Endothelial cell of umbilical vein (primary cell): ENCODE measurements around the gene UBXN11. TPM values are rescaled to one million over a fixed set of nuclear protein-coding genes. Genes with fewer than 3 reads are reported as not detected.

ENCODE experiments used
- BruUV-seq: library from RNA; stranded (reverse); fragments of 400-500 nt; replicated peaks from 2 replicates; lab custom pipeline; 2021; lab: Mats Ljungman, UMichigan
- CTCF ChIA-PET: fragments of 300-600, 350-600 bp; sonication (Branson Sonifier 250); formaldehyde crosslinking; loops from one replicate; lab custom pipeline; 2021; ENCODE audit warnings: antibody characterized with exemption, inconsistent platforms; lab: Charles Lee
- POLR2A ChIA-PET: fragments of 300-600, 350-600 bp; sonication (Branson Sonifier 250); formaldehyde crosslinking; loops from one replicate; lab custom pipeline; 2021; ENCODE audit warnings: antibody characterized with exemption, inconsistent platforms; lab: Charles Lee
- DNase-seq: peaks from one replicate; pipeline ENCODE4 v3.0.0-alpha.2; 2011; ENCODE audit warnings: low read depth, low spot score
- FAIRE-seq: peaks from 2 replicates; lab custom pipeline; 2011; peaks lifted over from hg19 to GRCh38; lab: Jason Lieb, UNC
- H2AFZ ChIP-seq: 2 replicates; pipeline ENCODE4 v1.6.0; 2012; ENCODE audit warnings: low read depth, low read length, control low read depth, inconsistent platforms
- H3K27ac ChIP-seq: 2 replicates; pipeline ENCODE4 v1.5.1; 2011; ENCODE audit warnings: low read depth, mild to moderate bottlenecking, control low read depth, low read length, moderate library complexity; ENCODE audit not compliant: insufficient read depth
- H3K27me3 ChIP-seq, 2 experiments: 2 replicates each; pipeline versions ENCODE4 v1.6.0 to v1.6.1; 2011; ENCODE audit warnings: low read length in 2 of 2, mixed read lengths in 1 of 2; ENCODE audit not compliant: control insufficient read depth in 2 of 2, insufficient read depth in 2 of 2
- H3K36me3 ChIP-seq, 2 experiments: 2 replicates in 1 of 2; 3 replicates in 1 of 2; pipeline ENCODE4 v1.5.1; 2011; ENCODE audit warnings: low read length in 2 of 2, mild to moderate bottlenecking in 1 of 2, moderate library complexity in 1 of 2; ENCODE audit not compliant: control insufficient read depth in 2 of 2, insufficient read depth in 2 of 2; ENCODE audit errors: extremely low read depth in 1 of 2
- H3K4me1 ChIP-seq: 3 replicates; pipeline ENCODE4 v1.5.1; 2011; ENCODE audit warnings: mild to moderate bottlenecking, low read length; ENCODE audit not compliant: control insufficient read depth, insufficient read depth; ENCODE audit errors: extremely low read depth
- H3K4me2 ChIP-seq: 2 replicates; pipeline ENCODE4 v1.6.1; 2011; ENCODE audit warnings: low read length, control low read depth, mixed read lengths; ENCODE audit not compliant: insufficient read depth
- H3K4me3 ChIP-seq, 3 experiments: fragments of 200-600 bp in 1 of 3; sonication (generic), shearing (Covaris generic) in 1 of 3; replicated peaks in 1 of 3; 2 replicates each; pipeline ENCODE4 v1.5.1; 2011 to 2016; ENCODE audit warnings: control low read depth in 3 of 3, low read length in 3 of 3, mild to moderate bottlenecking in 2 of 3, inconsistent platforms in 1 of 3, low read depth in 1 of 3, moderate library complexity in 1 of 3; ENCODE audit not compliant: insufficient read depth in 1 of 3
- H3K79me2 ChIP-seq: 2 replicates; pipeline ENCODE4 v1.6.0; 2012; ENCODE audit warnings: low read length, inconsistent platforms; ENCODE audit not compliant: control insufficient read depth, insufficient read depth
- H3K9ac ChIP-seq: replicated peaks from 2 replicates; pipeline ENCODE3; 2011; ENCODE audit warnings: low read length, control low read depth; ENCODE audit not compliant: insufficient read depth; ENCODE audit errors: extremely low read depth
- H3K9me1 ChIP-seq: replicated peaks from 3 replicates; pipeline ENCODE4 v1.6.0; 2011; ENCODE audit warnings: mild to moderate bottlenecking, low read length; ENCODE audit not compliant: control insufficient read depth, insufficient read depth; ENCODE audit errors: extremely low read depth
- H3K9me3 ChIP-seq: replicated peaks from 2 replicates; pipeline ENCODE4 v1.5.1; 2012; ENCODE audit warnings: low read length, inconsistent platforms; ENCODE audit not compliant: control insufficient read depth, insufficient read depth
- H4K20me1 ChIP-seq: replicated peaks from 2 replicates; pipeline ENCODE3; 2011; ENCODE audit warnings: mild to moderate bottlenecking, low read length; ENCODE audit not compliant: control insufficient read depth, insufficient read depth; ENCODE audit errors: extremely low read depth
- EZH2 ChIP-seq: IDR thresholded peaks from 2 replicates; pipeline ENCODE4 v1.6.1; 2012; ENCODE audit warnings: borderline replicate concordance, low read depth, mild to moderate bottlenecking, moderate library complexity, low read length, inconsistent platforms; ENCODE audit not compliant: severe bottlenecking
- POLR2A ChIP-seq: IDR thresholded peaks from 2 replicates; pipeline ENCODE4 v1.6.1; 2012; ENCODE audit warnings: low read depth, mild to moderate bottlenecking, control low read depth, low read length
- dilution Hi-C: fragments of 300-500 bp; cut with MboI; formaldehyde crosslinking; loops from one replicate; pipeline ENCODE4 v1.15.0; 2019; ENCODE audit warnings: low sequenced_read_pairs; ENCODE audit not compliant: extremely low pct_ligation_motif_present
- intact Hi-C: fragments of 100-400 bp; cut with micrococcal nuclease; formaldehyde crosslinking; loops from one replicate; pipeline ENCODE4 v1.10.0; 2022
- polyA plus RNA-seq, 4 experiments: library from polyadenylated mRNA; depleted of rRNA in 3 of 4; stranded (reverse) in 3 of 4; unstranded in 1 of 4; fragments of >200 nt; gene quantifications; 2 replicates each; pipeline versions ENCODE4 v1.2.1 to v1.2.3, GENCODE V29; 2011 to 2012; ENCODE audit warnings: missing spikeins in 1 of 4
- total RNA-seq: library from RNA; stranded (reverse); gene quantifications from 2 replicates; pipeline ENCODE4 v1.2.3, GENCODE V29; 2021
- TF ChIP-seq, protein P1 (sequence below): IDR thresholded peaks from 2 replicates; pipeline ENCODE4 v1.6.1; 2011; ENCODE audit not compliant: insufficient read depth, insufficient read length
- TF ChIP-seq, protein P2 (sequence below), 2 donors: IDR thresholded peaks; 1 replicate in 1 of 2; 2 replicates in 1 of 2; pipeline ENCODE4 v1.5.1; 2011; ENCODE audit warnings: low read length in 2 of 2, mild to moderate bottlenecking in 2 of 2, moderate library complexity in 2 of 2, control low read depth in 1 of 2, inconsistent platforms in 1 of 2, low read depth in 1 of 2; ENCODE audit not compliant: insufficient read depth in 1 of 2; ENCODE audit errors: extremely low read depth in 1 of 2

UBXN11 gene
- total and polyA plus RNA-seq, 2 donors (not counting 3 experiments of a cell fraction or from before 2014, with no cell fraction given) = 14.8 to 15.6 TPM

- intact Hi-C loops = no loop called here
- DNase-seq (no peak), FAIRE-seq (no peak)
- H3K27ac ChIP-seq = no peak overlapping the region
- H3K27me3 ChIP-seq = peaks cover 2 to 7% of the 10 kb centered on the region in 2 experiments
- H3K9me1 ChIP-seq = no peaks in the 10 kb centered on the region
- H2AFZ ChIP-seq = no peak overlapping the region
- ChIA-PET CTCF (interaction anchor here (0.8 to 7.4 kb wide), 7 partner anchors 11 to 214 kb away, joined by 3 to 132 read pairs (median 7); partner anchors contain the start of genes C1orf232, SH3BGRL3, ZNF593 and ZNF593OS), POLR2A (no interaction called here)
- no TSS peak for BruUV-seq
- TF ChIP-seq EZH2 = no peak
- TF ChIP-seq, protein P1, sequence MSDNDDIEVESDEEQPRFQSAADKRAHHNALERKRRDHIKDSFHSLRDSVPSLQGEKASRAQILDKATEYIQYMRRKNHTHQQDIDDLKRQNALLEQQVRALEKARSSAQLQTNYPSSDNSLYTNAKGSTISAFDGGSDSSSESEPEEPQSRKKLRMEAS = no peak
- TF ChIP-seq POLR2A = no peak
- TF ChIP-seq, protein P2, sequence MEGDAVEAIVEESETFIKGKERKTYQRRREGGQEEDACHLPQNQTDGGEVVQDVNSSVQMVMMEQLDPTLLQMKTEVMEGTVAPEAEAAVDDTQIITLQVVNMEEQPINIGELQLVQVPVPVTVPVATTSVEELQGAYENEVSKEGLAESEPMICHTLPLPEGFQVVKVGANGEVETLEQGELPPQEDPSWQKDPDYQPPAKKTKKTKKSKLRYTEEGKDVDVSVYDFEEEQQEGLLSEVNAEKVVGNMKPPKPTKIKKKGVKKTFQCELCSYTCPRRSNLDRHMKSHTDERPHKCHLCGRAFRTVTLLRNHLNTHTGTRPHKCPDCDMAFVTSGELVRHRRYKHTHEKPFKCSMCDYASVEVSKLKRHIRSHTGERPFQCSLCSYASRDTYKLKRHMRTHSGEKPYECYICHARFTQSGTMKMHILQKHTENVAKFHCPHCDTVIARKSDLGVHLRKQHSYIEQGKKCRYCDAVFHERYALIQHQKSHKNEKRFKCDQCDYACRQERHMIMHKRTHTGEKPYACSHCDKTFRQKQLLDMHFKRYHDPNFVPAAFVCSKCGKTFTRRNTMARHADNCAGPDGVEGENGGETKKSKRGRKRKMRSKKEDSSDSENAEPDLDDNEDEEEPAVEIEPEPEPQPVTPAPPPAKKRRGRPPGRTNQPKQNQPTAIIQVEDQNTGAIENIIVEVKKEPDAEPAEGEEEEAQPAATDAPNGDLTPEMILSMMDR (IDR thresholded peaks at IDR 0.05; ENCODE audit: extremely low read depth in 1 of 2, insufficient read depth in 1 of 2, low read depth in 1 of 2, low read length in 2 of 2) = no peak
- no peak overlapping the region for H3K9ac ChIP-seq
- H3K79me2 ChIP-seq = no peaks in the 10 kb centered on the region
- H4K20me1 ChIP-seq = no peaks in the 10 kb centered on the region
- no peak overlapping the region for H3K4me3 ChIP-seq
- no peaks in the 10 kb centered on the region for H3K4me1 ChIP-seq
- H3K4me2 ChIP-seq = no peak overlapping the region
- dilution Hi-C loops = no loop called here
- H3K9me3 ChIP-seq = no peaks in the 10 kb centered on the region
- no peaks in the 10 kb centered on the region for H3K36me3 ChIP-seq
These were observed 12.1 kb upstream of the UBXN11 start for GRCh38 chr1:26318338-26319064.
